ENCODE results near the gene DLX3.

DLX3 gene

GRCh38 chr17:49992933-49993422 is 2.0 kb downstream of the DLX3 start:
- H3K27me3 ChIP-seq = peaks cover 100% of the 10 kb centered on the region
- TF ChIP-seq CTCF (IDR thresholded peaks at IDR 0.05) = no peak
- H3K4me3 ChIP-seq (ENCODE audit: low read depth in 1 of 2, low read length in 1 of 2) = no peak overlapping the region

GRCh38 chr17:49992191-49992932 is 2.7 kb downstream of the DLX3 start:
- H3K4me1 ChIP-seq (ENCODE audit: control insufficient read depth in 1 of 2, insufficient read depth in 1 of 2, low read depth in 1 of 2, low read length in 1 of 2) = peaks cover 16 to 29% of the 10 kb centered on the region in 2 experiments
- no peaks in the 10 kb centered on the region for H3K9me3 ChIP-seq
- no peak overlapping the region for H3K27ac ChIP-seq
- H3K36me3 ChIP-seq = no peaks in the 10 kb centered on the region
- no peak overlapping the region for H3K4me3 ChIP-seq (ENCODE audit: low read depth in 1 of 2, low read length in 1 of 2)
- no peak for TF ChIP-seq CTCF (IDR thresholded peaks at IDR 0.05)
- H3K27me3 ChIP-seq = peaks cover 100% of the 10 kb centered on the region

More at GRCh38 chr17:49992933-49993422, 2.0 kb downstream of the DLX3 start:
- Histone ChIP-seq H3K27ac (no peak overlapping the region), H3K4me1 (ENCODE audit: control insufficient read depth in 1 of 2, insufficient read depth in 1 of 2, low read depth in 1 of 2, low read length in 1 of 2) (peaks cover 16 to 29% of the 10 kb centered on the region in 2 experiments), H3K9me3 (no peaks in the 10 kb centered on the region), H3K36me3 (no peaks in the 10 kb centered on the region)

- Histone ChIP-seq H3K4me3 (ENCODE audit: low read depth in 1 of 2, low read length in 1 of 2) (no peak overlapping the region), H3K9me3 (no peaks in the 10 kb centered on the region), H3K4me1 (ENCODE audit: control insufficient read depth in 1 of 2, insufficient read depth in 1 of 2, low read depth in 1 of 2, low read length in 1 of 2) (peaks cover 16 to 21% of the 10 kb centered on the region in 2 experiments), H3K27me3 (peaks cover 100% of the 10 kb centered on the region), H3K27ac (no peak overlapping the region), H3K36me3 (no peaks in the 10 kb centered on the region)
- no peak for TF ChIP-seq CTCF (IDR thresholded peaks at IDR 0.05)
Measured at GRCh38 chr17:49991409-49991808, 3.6 kb downstream of the DLX3 start.

GRCh38 chr17:49990921-49991320 is 4.1 kb downstream of the DLX3 start:
- Histone ChIP-seq H3K4me3 (ENCODE audit: low read depth in 1 of 2, low read length in 1 of 2) (no peak overlapping the region), H3K27me3 (peaks cover 100% of the 10 kb centered on the region), H3K4me1 (ENCODE audit: control insufficient read depth in 1 of 2, insufficient read depth in 1 of 2, low read depth in 1 of 2, low read length in 1 of 2) (peaks cover 16 to 21% of the 10 kb centered on the region in 2 experiments), H3K36me3 (no peaks in the 10 kb centered on the region), H3K9me3 (no peaks in the 10 kb centered on the region), H3K27ac (no peak overlapping the region)
- no peak for TF ChIP-seq CTCF (IDR thresholded peaks at IDR 0.05)

- Histone ChIP-seq H3K27ac (no peak overlapping the region), H3K4me1 (ENCODE audit: control insufficient read depth in 1 of 2, insufficient read depth in 1 of 2, low read depth in 1 of 2, low read length in 1 of 2) (peaks cover 16 to 21% of the 10 kb centered on the region in 2 experiments), H3K27me3 (peaks cover 100% of the 10 kb centered on the region), H3K9me3 (no peaks in the 10 kb centered on the region), H3K36me3 (no peaks in the 10 kb centered on the region), H3K4me3 (ENCODE audit: low read depth in 1 of 2, low read length in 1 of 2) (no peak overlapping the region)
- TF ChIP-seq CTCF (IDR thresholded peaks at IDR 0.05) = no peak
Measured at GRCh38 chr17:49990331-49990730, 4.7 kb downstream of the DLX3 start.

Measured in neutrophil (primary cell).